Activated CD8-positive, alpha-beta memory T cell treated with anti-CD3 and anti-CD28 coated beads, Interleukin-2, amount 50 U/mL, for 4 hours (primary cell): ENCODE data around the gene LZTS2.
A peak's percentile ranks its signal among the peaks of the same experiment; 100 is the strongest.

ENCODE experiments used
- DNase-seq: peaks from one replicate; pipeline ENCODE4 v3.0.0-alpha.2; 2020

Gene LZTS2

GRCh38 chr10:101035916-101036702, 36.5 kb downstream of the LZTS2 start:
- no peak for DNase-seq

- DNase-seq = no peak
Observed at GRCh38 chr10:101036726-101037125, 37.1 kb downstream of the LZTS2 start.

GRCh38 chr10:101038484-101038883, 38.9 kb downstream of the LZTS2 start:
- DNase-seq = no peak

- DNase-seq = no peak
Observed at GRCh38 chr10:101040061-101040460, 40.5 kb downstream of the LZTS2 start.

- DNase-seq = no peak
Observed at GRCh38 chr10:101040851-101041250, 41.2 kb downstream of the LZTS2 start.

- peak; percentile 74 for DNase-seq
Observed at GRCh38 chr10:101041252-101041761, 41.7 kb downstream of the LZTS2 start.

- DNase-seq = no peak
Observed at GRCh38 chr10:101042118-101042517, 42.5 kb downstream of the LZTS2 start.

GRCh38 chr10:101042667-101043362, 43.2 kb downstream of the LZTS2 start:
- peak; percentile 83 for DNase-seq

- no peak for DNase-seq
Observed at GRCh38 chr10:101043363-101043707, 43.7 kb downstream of the LZTS2 start.

- no peak for DNase-seq
Observed at GRCh38 chr10:101044117-101044516, 44.5 kb downstream of the LZTS2 start.

- no peak for DNase-seq
Observed at GRCh38 chr10:101046332-101047238, 47.0 kb downstream of the LZTS2 start.

- no peak for DNase-seq
Observed at GRCh38 chr10:101047268-101047667, 47.7 kb downstream of the LZTS2 start.

- no peak for DNase-seq
Observed at GRCh38 chr10:101047961-101048892, 48.6 kb downstream of the LZTS2 start.

- DNase-seq = peak; percentile 79
Observed at GRCh38 chr10:101050208-101051069, 50.8 kb downstream of the LZTS2 start.

GRCh38 chr10:101052285-101052684, 52.7 kb downstream of the LZTS2 start:
- DNase-seq = no peak

GRCh38 chr10:101053516-101053915, 53.9 kb downstream of the LZTS2 start:
- DNase-seq = no peak

- no peak for DNase-seq
Observed at GRCh38 chr10:101054351-101054750, 54.7 kb downstream of the LZTS2 start.

GRCh38 chr10:101054876-101055275, 55.3 kb downstream of the LZTS2 start:
- no peak for DNase-seq

- no peak for DNase-seq
Observed at GRCh38 chr10:101055411-101055810, 55.8 kb downstream of the LZTS2 start.

GRCh38 chr10:101056365-101057151, 57.0 kb downstream of the LZTS2 start:
- no peak for DNase-seq
